K562 (cell line): ENCODE measurements around the gene ITGA11. TPM values are rescaled to one million over a fixed set of nuclear protein-coding genes. Genes with fewer than 3 reads are reported as not detected.

Source experiments
- ATAC-seq: fragments of 200-7000 bp; cut with Tn5 transposase; 3 replicates; pipeline ENCODE4 v1.9.1; 2020; ENCODE audit warnings: moderate library complexity
- BruUV-seq: library from RNA; stranded (reverse); fragments of 400-500 nt; replicated peaks from 2 replicates; lab custom pipeline; 2021; lab: Mats Ljungman, UMichigan
- CTCF ChIA-PET: fragments of 300-600 bp; formaldehyde crosslinking; extraction: SDS; loops from one replicate; lab custom pipeline; 2021; ENCODE audit warnings: low intra/inter-chr PET ratio; lab: Yijun Ruan, JAX
- POLR2A ChIA-PET: fragments of 300-600, 350-650 bp; sonication (Branson Sonifier 250); formaldehyde crosslinking; extraction: SDS; loops from one replicate; lab custom pipeline; 2021; ENCODE audit warnings: antibody characterized with exemption, inconsistent platforms; lab: Yijun Ruan, JAX
- DNase-seq, 4 experiments: peaks; one replicate each; pipeline versions ENCODE4 v3.0.0 to v3.0.0-alpha.2; 2011 to 2018; ENCODE audit warnings: low spot score in 3 of 4, mixed read lengths in 3 of 4; ENCODE audit errors: extremely low read depth in 1 of 4
- FAIRE-seq: peaks from 2 replicates; lab custom pipeline; 2011; peaks lifted over from hg19 to GRCh38; lab: Jason Lieb, UNC
- H2AFZ ChIP-seq: 2 replicates; pipeline ENCODE4 v1.6.0; 2011; ENCODE audit warnings: low read depth, low read length, control low read depth, inconsistent platforms
- H3K27ac ChIP-seq: fragments of 200-600 bp; 3 replicates; pipeline ENCODE4 v1.8.0; 2011; ENCODE audit warnings: low read depth, mild to moderate bottlenecking, control low read depth, inconsistent platforms, low read length, moderate library complexity, mixed read lengths; ENCODE audit errors: extremely low read depth
- H3K27me3 ChIP-seq, 2 experiments: fragments of 300-600 bp in 1 of 2; 2 replicates in 1 of 2; 3 replicates in 1 of 2; pipeline versions ENCODE4 v1.6.0 to v1.8.0; 2011; ENCODE audit warnings: inconsistent platforms in 2 of 2, low read length in 2 of 2, mild to moderate bottlenecking in 1 of 2, mixed read lengths in 1 of 2, moderate library complexity in 1 of 2; ENCODE audit not compliant: control insufficient read depth in 2 of 2, insufficient read depth in 2 of 2
- H3K36me3 ChIP-seq: fragments of 300-600 bp; 3 replicates; pipeline ENCODE4 v1.8.0; 2011; ENCODE audit warnings: mild to moderate bottlenecking, low read length, inconsistent platforms; ENCODE audit not compliant: control insufficient read depth, insufficient read depth
- H3K4me1 ChIP-seq, 2 experiments: fragments of 200-600 bp in 1 of 2; replicated peaks in 1 of 2; 2 replicates in 1 of 2; 3 replicates in 1 of 2; pipeline versions ENCODE4 v1.5.1 to v1.8.0; 2011; ENCODE audit warnings: inconsistent platforms in 2 of 2, low read length in 2 of 2, mild to moderate bottlenecking in 1 of 2, mixed read lengths in 1 of 2, moderate library complexity in 1 of 2; ENCODE audit not compliant: control insufficient read depth in 2 of 2, insufficient read depth in 2 of 2
- H3K4me2 ChIP-seq: 2 replicates; pipeline ENCODE4 v1.6.1; 2011; ENCODE audit warnings: low read length, control low read depth, inconsistent platforms, mixed read lengths; ENCODE audit not compliant: insufficient read depth
- H3K4me3 ChIP-seq: fragments of 200-600 bp; sonication (generic), shearing (Covaris generic); 2 replicates; pipeline ENCODE4 v1.5.1; 2016; ENCODE audit warnings: control low read depth, inconsistent platforms
- H3K79me2 ChIP-seq: fragments of 200-600 bp; 3 replicates; pipeline ENCODE4 v1.8.0; 2011; ENCODE audit warnings: low read length, inconsistent platforms; ENCODE audit not compliant: control insufficient read depth, insufficient read depth
- H3K9ac ChIP-seq, 2 experiments: 2 replicates each; pipeline versions ENCODE4 v1.6.0 to v1.6.1; 2011; ENCODE audit warnings: low read depth in 2 of 2, low read length in 2 of 2, control low read depth in 1 of 2, inconsistent platforms in 1 of 2, mild to moderate bottlenecking in 1 of 2, mixed read lengths in 1 of 2; ENCODE audit not compliant: insufficient read depth in 1 of 2
- H3K9me1 ChIP-seq: one replicate; pipeline ENCODE4 v1.6.0; 2011; ENCODE audit warnings: inconsistent platforms, mild to moderate bottlenecking, low read length, moderate library complexity; ENCODE audit not compliant: control insufficient read depth, insufficient read depth
- H3K9me3 ChIP-seq: replicated peaks from 2 replicates; pipeline ENCODE4 v1.5.1; 2011; ENCODE audit warnings: low read depth, low read length, inconsistent platforms; ENCODE audit not compliant: control insufficient read depth, insufficient read depth
- H4K20me1 ChIP-seq: replicated peaks from 2 replicates; pipeline ENCODE4 v1.6.1; 2011; ENCODE audit warnings: low read length, inconsistent platforms, mixed read lengths; ENCODE audit not compliant: control insufficient read depth, insufficient read depth
- ASH1L ChIP-seq: fragments of 450-650 bp; IDR thresholded peaks from 2 replicates; pipeline ENCODE4 v1.6.1; 2018; ENCODE audit warnings: borderline replicate concordance, mild to moderate bottlenecking, low read depth; ENCODE audit not compliant: partially characterized antibody
- FOXJ2 ChIP-seq: fragments of 200-800 bp; sonication (Bioruptor generic); IDR thresholded peaks from 2 replicates; pipeline ENCODE4 v1.6.1; 2016; ENCODE audit warnings: missing genetic modification characterization, missing compliant biosample characterization
- FOXO4 ChIP-seq: fragments of 450-650 bp; formaldehyde crosslinking; IDR thresholded peaks from 2 replicates; pipeline ENCODE4 v1.4.0; 2020; ENCODE audit warnings: mild to moderate bottlenecking, moderate library complexity
- HOMEZ ChIP-seq: fragments of 250-450 bp; sonication (Bioruptor Pico); IDR thresholded peaks from 2 replicates; pipeline ENCODE4 v1.4.0; 2020; ENCODE audit warnings: mild to moderate bottlenecking, moderate library complexity
- RHOXF2B ChIP-seq: fragments of 250-450 bp; sonication (Bioruptor Pico); conservative IDR thresholded peaks from 2 replicates; pipeline ENCODE4 v1.5.1; 2021
- RUNX1 ChIP-seq: sonication (generic); IDR thresholded peaks from 2 replicates; pipeline ENCODE4 v1.6.1; 2016; ENCODE audit warnings: antibody characterized with exemption, low read depth
- ZFPM2 ChIP-seq: fragments of 250-450 bp; sonication (Bioruptor Pico); IDR thresholded peaks from 2 replicates; pipeline ENCODE4 v1.5.1; 2022; ENCODE audit warnings: mild to moderate bottlenecking
- ZNF512 ChIP-seq: IDR thresholded peaks from 2 replicates; pipeline ENCODE4 v1.6.1; 2016; ENCODE audit warnings: missing genetic modification characterization, missing compliant biosample characterization
- WGBS: fragments of 100-300 bp; shearing (Covaris generic); methylation state at CpG from one replicate; pipeline ENCODE4 v1.1.6; 2016; ENCODE audit warnings: low coverage, mixed read lengths; ENCODE audit not compliant: insufficient coverage; ENCODE audit errors: missing lambda C conversion rate; 5-methylcytosine and 5-hydroxymethylcytosine counted together
- in situ Hi-C: fragments of 300-500 bp; cut with MboI; formaldehyde crosslinking; loops from 4 replicates; pipeline ENCODE4 v1.15.0; 2018; ENCODE audit warnings: inconsistent platforms, mixed read lengths
- intact Hi-C: fragments of 100-400 bp; cut with micrococcal nuclease; formaldehyde crosslinking; loops from 2 replicates; pipeline ENCODE4 v1.14.2; 2022
- polyA plus RNA-seq, 8 experiments: library from polyadenylated mRNA; depleted of rRNA in 4 of 8; stranded (reverse) in 5 of 8; unstranded in 3 of 8; fragments of >200 nt; fragmentation: Nextera tagmentation in 2 of 8; fragmentation: Illumina TruSeq in 1 of 8; extraction: Ambion mirVana in 2 of 8; extraction: Trizol in 1 of 8; gene quantifications; 2 replicates each; pipeline versions ENCODE4 v1.2.1 to v1.2.3, GENCODE V29; 2011 to 2014; ENCODE audit warnings: inconsistent platforms in 1 of 8, missing spikeins in 1 of 8
- total RNA-seq, 7 experiments: library from RNA; depleted of rRNA in 6 of 7; stranded (reverse); fragments of >200 nt in 6 of 7; fragmentation: Illumina TruSeq in 2 of 7; extraction: Trizol in 2 of 7; gene quantifications; 2 replicates each; pipeline versions ENCODE4 v1.2.1 to v1.2.3, GENCODE V29; 2011 to 2021; ENCODE audit warnings: low replicate concordance in 1 of 7
- TF ChIP-seq, protein P1 (sequence below), 2 experiments: fragments of 450-650 bp in 1 of 2; sonication (generic) in 1 of 2; formaldehyde crosslinking; conservative IDR thresholded peaks; 2 replicates each; pipeline versions ENCODE4 v1.4.0 to v1.8.1; 2020 to 2022; ENCODE audit warnings: mild to moderate bottlenecking in 1 of 2, missing genetic modification reagents in 1 of 2
- TF ChIP-seq, protein P2 (sequence below): fragments of 450-650 bp; IDR thresholded peaks from 2 replicates; pipeline ENCODE4 v1.6.1; 2017; ENCODE audit warnings: mild to moderate bottlenecking, moderate library complexity
- TF ChIP-seq, protein P3 (sequence below): fragments of 250-450 bp; sonication (Bioruptor Pico); IDR thresholded peaks from 2 replicates; pipeline ENCODE4 v1.4.0; 2020; ENCODE audit warnings: mild to moderate bottlenecking, moderate library complexity, borderline replicate concordance

The ITGA11 gene
- total and polyA plus RNA-seq, 9 of the 15 experiments (the other 6 are each of a cell fraction or from before 2014, with no cell fraction given) = 0.01 TPM; not detected in 8

- no peak for TF ChIP-seq ZNF512 (tag)
- TF ChIP-seq, protein P1, sequence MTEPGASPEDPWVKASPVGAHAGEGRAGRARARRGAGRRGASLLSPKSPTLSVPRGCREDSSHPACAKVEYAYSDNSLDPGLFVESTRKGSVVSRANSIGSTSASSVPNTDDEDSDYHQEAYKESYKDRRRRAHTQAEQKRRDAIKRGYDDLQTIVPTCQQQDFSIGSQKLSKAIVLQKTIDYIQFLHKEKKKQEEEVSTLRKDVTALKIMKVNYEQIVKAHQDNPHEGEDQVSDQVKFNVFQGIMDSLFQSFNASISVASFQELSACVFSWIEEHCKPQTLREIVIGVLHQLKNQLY (CRISPR knock-in tag; conservative IDR thresholded peaks at IDR 0.05) = no peak
Measured at GRCh38 chr15:68439506-68439905, 7.5 kb upstream of the ITGA11 start (continued).

- Histone ChIP-seq H4K20me1 (no peaks in the 10 kb centered on the region), H3K79me2 (no peaks in the 10 kb centered on the region), H3K27me3 (peaks cover 8 to 32% of the 10 kb centered on the region in 2 experiments), H2AFZ (no peak overlapping the region), H3K9ac (no peak overlapping the region), H3K4me3 (no peak overlapping the region), H3K27ac (no peak overlapping the region), H3K4me1 (peaks cover 0 to 5% of the 10 kb centered on the region in 2 experiments; a peak in 2 of 5 replicates), H3K9me3 (no peaks in the 10 kb centered on the region), H3K4me2 (no peak overlapping the region), H3K9me1 (no peaks in the 10 kb centered on the region), H3K36me3 (no peaks in the 10 kb centered on the region)
- no TSS peak for BruUV-seq
- intact Hi-C loops = no loop called here
- POLR2A ChIA-PET = no interaction called here
- ATAC-seq (no peak), DNase-seq (no peak), FAIRE-seq (no peak)
- in situ Hi-C loops = no loop called here
- CTCF ChIA-PET = no interaction called here
- 8% methylated on average over 1 of the region's 1 CpG for WGBS
- TF ChIP-seq ZFPM2 (CRISPR knock-in tag) = no peak
- TF ChIP-seq, protein P2, sequence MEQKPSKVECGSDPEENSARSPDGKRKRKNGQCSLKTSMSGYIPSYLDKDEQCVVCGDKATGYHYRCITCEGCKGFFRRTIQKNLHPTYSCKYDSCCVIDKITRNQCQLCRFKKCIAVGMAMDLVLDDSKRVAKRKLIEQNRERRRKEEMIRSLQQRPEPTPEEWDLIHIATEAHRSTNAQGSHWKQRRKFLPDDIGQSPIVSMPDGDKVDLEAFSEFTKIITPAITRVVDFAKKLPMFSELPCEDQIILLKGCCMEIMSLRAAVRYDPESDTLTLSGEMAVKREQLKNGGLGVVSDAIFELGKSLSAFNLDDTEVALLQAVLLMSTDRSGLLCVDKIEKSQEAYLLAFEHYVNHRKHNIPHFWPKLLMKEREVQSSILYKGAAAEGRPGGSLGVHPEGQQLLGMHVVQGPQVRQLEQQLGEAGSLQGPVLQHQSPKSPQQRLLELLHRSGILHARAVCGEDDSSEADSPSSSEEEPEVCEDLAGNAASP = no peak
- no peak for TF ChIP-seq FOXJ2 (tag)
- TF ChIP-seq, protein P3, sequence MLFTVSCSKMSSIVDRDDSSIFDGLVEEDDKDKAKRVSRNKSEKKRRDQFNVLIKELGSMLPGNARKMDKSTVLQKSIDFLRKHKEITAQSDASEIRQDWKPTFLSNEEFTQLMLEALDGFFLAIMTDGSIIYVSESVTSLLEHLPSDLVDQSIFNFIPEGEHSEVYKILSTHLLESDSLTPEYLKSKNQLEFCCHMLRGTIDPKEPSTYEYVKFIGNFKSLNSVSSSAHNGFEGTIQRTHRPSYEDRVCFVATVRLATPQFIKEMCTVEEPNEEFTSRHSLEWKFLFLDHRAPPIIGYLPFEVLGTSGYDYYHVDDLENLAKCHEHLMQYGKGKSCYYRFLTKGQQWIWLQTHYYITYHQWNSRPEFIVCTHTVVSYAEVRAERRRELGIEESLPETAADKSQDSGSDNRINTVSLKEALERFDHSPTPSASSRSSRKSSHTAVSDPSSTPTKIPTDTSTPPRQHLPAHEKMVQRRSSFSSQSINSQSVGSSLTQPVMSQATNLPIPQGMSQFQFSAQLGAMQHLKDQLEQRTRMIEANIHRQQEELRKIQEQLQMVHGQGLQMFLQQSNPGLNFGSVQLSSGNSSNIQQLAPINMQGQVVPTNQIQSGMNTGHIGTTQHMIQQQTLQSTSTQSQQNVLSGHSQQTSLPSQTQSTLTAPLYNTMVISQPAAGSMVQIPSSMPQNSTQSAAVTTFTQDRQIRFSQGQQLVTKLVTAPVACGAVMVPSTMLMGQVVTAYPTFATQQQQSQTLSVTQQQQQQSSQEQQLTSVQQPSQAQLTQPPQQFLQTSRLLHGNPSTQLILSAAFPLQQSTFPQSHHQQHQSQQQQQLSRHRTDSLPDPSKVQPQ (CRISPR knock-in tag) = no peak
- TF ChIP-seq RUNX1 = no peak
- no peak for TF ChIP-seq HOMEZ (CRISPR knock-in tag)
- TF ChIP-seq FOXO4 (CRISPR knock-in tag) = no peak
- no peak for TF ChIP-seq ASH1L
- TF ChIP-seq RHOXF2B (CRISPR knock-in tag) = no peak
Measured at GRCh38 chr15:68436680-68437079, 4.7 kb upstream of the ITGA11 start.
